ENCODE results near the gene AGAP1. TPM values are rescaled to one million over a fixed set of nuclear protein-coding genes. Genes with fewer than 3 reads are reported as not detected.

The AGAP1 gene
- 10 to 100 TPM; 42.0 to 56.4 (median 45.7) TPM for total RNA-seq
- 17.8 TPM for total RNA-seq (2013)

DNA sequence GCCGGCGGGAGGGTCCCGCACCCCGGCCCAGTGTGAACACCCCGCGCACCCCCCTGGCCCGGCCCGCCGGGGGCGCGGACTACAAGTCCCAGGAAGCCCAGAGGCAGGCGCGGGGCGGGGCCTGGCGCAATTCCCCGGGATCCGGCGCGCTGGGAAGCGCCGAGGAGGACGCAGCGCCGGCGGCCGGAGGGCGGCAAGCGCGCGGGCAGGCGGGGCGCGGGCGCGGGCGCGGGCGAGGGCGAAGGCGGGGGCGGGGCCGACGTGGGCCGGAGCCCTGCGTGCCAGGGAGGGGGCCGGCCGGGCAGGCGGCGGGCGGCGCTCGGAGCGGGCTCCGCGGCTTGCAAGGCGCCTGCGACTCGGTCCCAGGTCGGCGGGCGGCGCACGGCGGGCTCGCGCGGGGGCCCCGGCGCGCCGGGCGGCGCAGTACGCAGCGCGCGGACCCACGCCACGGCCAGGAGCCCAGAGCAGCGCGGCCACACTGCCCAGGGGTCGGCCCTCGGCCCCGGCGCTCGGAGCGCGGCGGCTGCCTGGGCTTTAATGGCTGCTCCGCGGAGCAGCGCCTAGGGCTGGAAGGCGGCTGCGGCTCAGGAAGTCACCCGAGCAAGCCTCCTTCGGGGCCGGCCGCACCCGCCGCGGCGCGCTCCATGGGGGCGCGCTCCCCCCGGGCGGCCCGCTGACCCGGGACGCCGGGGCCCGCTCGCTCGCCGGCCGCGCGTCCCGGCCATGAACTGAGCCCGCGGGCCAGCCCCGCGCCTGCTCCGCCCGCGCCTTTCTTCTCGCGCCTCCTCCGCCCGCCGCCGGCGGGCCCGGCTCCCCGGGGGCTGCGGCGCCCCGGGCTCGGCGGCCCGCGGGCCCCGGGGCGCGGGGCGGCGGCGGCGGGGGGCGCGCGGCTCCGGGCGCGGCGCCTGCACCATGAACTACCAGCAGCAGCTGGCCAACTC is at the start of gene AGAP1:
TSS of gene AGAP1 (plus strand) at position 269 of the 941 bp plus-strand sequence.
- intact Hi-C loops (cut with micrococcal nuclease), result no loop called here
- ATAC-seq, result peak in 1 of 3 donors; percentile 48
- Mint-ChIP-seq H3K36me3 (no peaks in the 10 kb centered on the region), H3K4me1 (peaks cover 4 to 12% of the 10 kb centered on the region in 2 donors), H3K4me3 (peak within 1 kb of the TSS; percentile 84), H3K27ac (no peak within 1 kb of the TSS), H3K27me3 (ENCODE audit: low read depth in 2 of 2) (peaks cover 42 to 54% of the 10 kb centered on the region in 2 donors), H3K9me3 (no peaks in the 10 kb centered on the region)
- Histone ChIP-seq H3K9me3 (ENCODE audit: control insufficient read depth, insufficient read depth, low read length) (no peaks in the 10 kb centered on the region), H3K27ac (ENCODE audit: low read length) (no peak within 1 kb of the TSS), H3K27me3 (ENCODE audit: control insufficient read depth, insufficient read depth, low read length) (peaks cover 15% of the 10 kb centered on the region), H3K4me3 (ENCODE audit: low read length) (no peak within 1 kb of the TSS), H3K36me3 (ENCODE audit: control insufficient read depth, insufficient read depth, low read length) (no peaks in the 10 kb centered on the region), H3K4me1 (ENCODE audit: control insufficient read depth, insufficient read depth, low read length) (peaks cover 4% of the 10 kb centered on the region)
- DNase-seq, result peak in 1 of 2 donors; percentile 23
- WGBS (ENCODE audit: insufficient coverage), result 1% methylated on average over 156 of the region's 156 CpGs
- TF ChIP-seq CTCF (IDR thresholded peaks at IDR 0.05), result no peak

DNA sequence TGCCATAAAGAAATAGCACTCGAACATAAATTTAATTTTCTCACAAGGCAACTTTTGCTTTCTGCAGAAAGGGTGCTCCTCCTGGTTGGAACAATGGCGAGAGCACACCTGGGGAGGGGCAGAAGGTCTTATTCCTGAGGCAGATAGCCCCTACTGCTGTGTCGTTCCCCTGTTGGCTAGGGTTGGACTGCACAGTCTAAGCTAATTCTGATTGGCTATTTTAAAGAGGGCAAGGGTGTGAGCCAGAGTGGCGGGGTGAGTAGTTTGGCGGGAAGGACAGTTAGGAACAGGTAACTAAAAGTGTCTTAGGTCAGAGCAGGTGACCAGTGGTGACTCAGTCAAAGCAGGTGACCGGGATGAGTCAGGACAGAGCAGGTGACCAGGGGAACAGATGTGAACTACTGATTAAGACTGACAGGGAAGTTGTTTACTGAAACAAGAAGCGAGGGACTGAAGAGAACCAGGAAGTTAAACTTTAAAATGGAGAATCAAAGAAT is 49.7 kb upstream of the AGAP1 start:
- peaks cover 17 to 35% of the 10 kb centered on the region in 2 donors for H3K27me3 Mint-ChIP-seq (ENCODE audit: low read depth in 2 of 2)
- H3K27ac Mint-ChIP-seq, result no peak overlapping the region
- WGBS (ENCODE audit: insufficient coverage), result 77% methylated on average over 7 of the region's 7 CpGs
- H3K9me3 Mint-ChIP-seq, result no peaks in the 10 kb centered on the region
- Histone ChIP-seq H3K4me3 (ENCODE audit: low read length) (no peak overlapping the region), H3K27ac (ENCODE audit: low read length) (no peak overlapping the region), H3K9me3 (ENCODE audit: control insufficient read depth, insufficient read depth, low read length) (no peaks in the 10 kb centered on the region), H3K4me1 (ENCODE audit: control insufficient read depth, insufficient read depth, low read length) (no peaks in the 10 kb centered on the region), H3K36me3 (ENCODE audit: control insufficient read depth, insufficient read depth, low read length) (no peaks in the 10 kb centered on the region), H3K27me3 (ENCODE audit: control insufficient read depth, insufficient read depth, low read length) (no peaks in the 10 kb centered on the region)
- intact Hi-C loops (cut with micrococcal nuclease), result no loop called here
- ATAC-seq (no peak), DNase-seq (no peak)
- no peaks in the 10 kb centered on the region for H3K4me1 Mint-ChIP-seq
- H3K4me3 Mint-ChIP-seq, result no peak overlapping the region
- TF ChIP-seq CTCF (IDR thresholded peaks at IDR 0.05), result no peak
- no peaks in the 10 kb centered on the region for H3K36me3 Mint-ChIP-seq

DNA sequence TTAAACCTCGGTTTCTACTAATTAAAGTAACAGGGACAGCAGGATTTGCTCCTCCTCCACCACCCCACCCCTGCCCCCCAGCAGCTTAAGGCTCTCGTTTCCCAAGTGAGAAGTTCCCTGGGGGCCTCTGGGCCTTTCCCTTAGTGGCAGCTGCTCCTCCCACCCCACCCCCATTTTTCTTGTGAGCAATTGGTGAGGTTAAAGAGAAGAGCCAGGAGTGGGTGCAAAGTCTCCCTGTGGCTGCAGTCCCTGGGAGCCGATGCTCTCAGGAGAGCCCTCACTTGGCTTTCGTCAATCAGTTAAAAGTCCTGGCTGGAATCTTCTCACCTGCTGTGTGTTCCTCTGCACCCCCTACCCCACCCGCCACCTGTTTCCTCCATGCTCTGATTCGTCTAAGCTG is 48.7 kb upstream of the AGAP1 start:
- Histone ChIP-seq H3K27ac (ENCODE audit: low read length) (no peak overlapping the region), H3K4me3 (ENCODE audit: low read length) (no peak overlapping the region), H3K27me3 (ENCODE audit: control insufficient read depth, insufficient read depth, low read length) (no peaks in the 10 kb centered on the region), H3K9me3 (ENCODE audit: control insufficient read depth, insufficient read depth, low read length) (no peaks in the 10 kb centered on the region), H3K36me3 (ENCODE audit: control insufficient read depth, insufficient read depth, low read length) (no peaks in the 10 kb centered on the region), H3K4me1 (ENCODE audit: control insufficient read depth, insufficient read depth, low read length) (no peaks in the 10 kb centered on the region)
- DNase-seq, result no peak
- no peak for ATAC-seq
- WGBS (ENCODE audit: insufficient coverage), result 65% methylated on average over 6 of the region's 6 CpGs
- Mint-ChIP-seq H3K27ac (no peak overlapping the region), H3K9me3 (no peaks in the 10 kb centered on the region), H3K4me1 (no peaks in the 10 kb centered on the region), H3K4me3 (no peak overlapping the region), H3K36me3 (no peaks in the 10 kb centered on the region), H3K27me3 (ENCODE audit: low read depth in 2 of 2) (peaks cover 13 to 26% of the 10 kb centered on the region in 2 donors)
- intact Hi-C loops (cut with micrococcal nuclease), result no loop called here
- TF ChIP-seq CTCF (IDR thresholded peaks at IDR 0.05), result no peak

All from natural killer cell (primary cell).